Lower leg skin (tissue), 3 donors: ENCODE results near the gene PDZD11.

Source experiments
- CTCF ChIP-seq, 3 donors: fragments of 450-650 bp; IDR thresholded peaks; one replicate each; pipeline ENCODE4 v1.5.1; 2016; ENCODE audit warnings: antibody characterized with exemption in 3 of 3, mild to moderate bottlenecking in 3 of 3, moderate library complexity in 2 of 3
- POLR2A ChIP-seq, 2 donors: fragments of 450-650 bp; IDR thresholded peaks; one replicate each; pipeline ENCODE4 v1.6.1; 2016 to 2017; ENCODE audit warnings: antibody characterized with exemption in 2 of 2, mild to moderate bottlenecking in 1 of 2, moderate library complexity in 1 of 2

GRCh38 chrX:70247252-70247651 is 42.5 kb downstream of the PDZD11 start:
- TF ChIP-seq POLR2A (IDR thresholded peaks at IDR 0.05) (no peak), CTCF (IDR thresholded peaks at IDR 0.05) (no peak)
